Adrenal gland (tissue), 5 donors: ENCODE data around the gene MPP3.

Experiments used
- CTCF ChIP-seq, 6 experiments: fragments of 450-650 bp in 4 of 6; fragments of 200-600 bp in 2 of 6; sonication (generic) in 1 of 6; IDR thresholded peaks; 1 replicate in 5 of 6; 2 replicates in 1 of 6; pipeline versions ENCODE4 v1.5.1 to v1.8.0; 2016 to 2021; ENCODE audit warnings: antibody characterized with exemption in 6 of 6, mild to moderate bottlenecking in 2 of 6, moderate library complexity in 1 of 6
- POLR2A ChIP-seq, 2 donors: fragments of 450-650 bp; IDR thresholded peaks; one replicate each; pipeline ENCODE4 v1.6.1; 2017; ENCODE audit warnings: antibody characterized with exemption in 2 of 2, mild to moderate bottlenecking in 2 of 2, moderate library complexity in 1 of 2
- donor health status: DM: no; HTN: no; CAD: no.

GRCh38 chr17:43757171-43757660, 75.7 kb downstream of the MPP3 start:
- TF ChIP-seq CTCF (IDR thresholded peaks at IDR 0.05) (no peak), POLR2A (IDR thresholded peaks at IDR 0.05) (no peak)
